Measurements from ENCODE around the gene VEPH1. TPM values are rescaled to one million over a fixed set of nuclear protein-coding genes. Genes with fewer than 3 reads are reported as not detected.

The VEPH1 gene
- polyA plus RNA-seq, 1 of the 3 experiments (the other 2 are of a cell fraction): 6.0 TPM

DNA sequence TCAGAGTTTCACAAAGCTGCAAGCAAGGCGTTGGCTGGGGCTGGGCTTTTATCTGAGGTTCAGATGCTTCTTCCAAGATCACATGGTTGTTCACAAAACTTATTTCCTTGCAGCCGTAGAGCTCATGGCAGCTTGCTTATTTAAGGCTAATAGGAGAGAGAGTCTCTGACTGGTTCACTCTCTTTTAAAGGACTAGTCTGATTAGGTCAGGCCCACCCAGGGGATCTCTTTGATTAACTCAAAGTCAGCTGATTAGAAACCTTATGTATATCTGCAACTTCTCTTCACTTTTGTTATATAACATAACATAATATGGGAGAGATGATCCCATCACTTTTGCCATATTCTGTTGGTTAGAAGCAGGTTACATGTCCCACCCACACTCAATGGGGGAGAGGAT is 243.4 kb downstream of the VEPH1 start:
- Histone ChIP-seq H3K9me3 (no peaks in the 10 kb centered on the region), H2AFZ (ENCODE audit: low read depth) (no peak overlapping the region)

More for the DNA sequence above, 243.4 kb downstream of the VEPH1 start:
- no peak for DNase-seq
- Histone ChIP-seq H3K79me2 (ENCODE audit: insufficient read depth) (no peaks in the 10 kb centered on the region), H3F3A (replicated peaks; ENCODE audit: insufficient read depth) (no peaks in the 10 kb centered on the region), H3K36me3 (replicated peaks in 1 of 2; ENCODE audit: control insufficient read depth in 1 of 2, insufficient read depth in 2 of 2, low read length in 1 of 2) (peaks cover 0 to 4% of the 10 kb centered on the region in 2 experiments), H3K4me1 (ENCODE audit: control insufficient read depth in 1 of 2, insufficient read depth in 2 of 2, low read depth in 1 of 2, low read length in 1 of 2) (no peaks in the 10 kb centered on the region; a peak in 1 of 4 replicates), H3K27me3 (ENCODE audit: insufficient read depth) (no peaks in the 10 kb centered on the region), H3K4me3 (ENCODE audit: low read depth in 2 of 2, low read length in 1 of 2) (no peak overlapping the region), H3K4me2 (no peak overlapping the region), H4K20me1 (ENCODE audit: insufficient read depth) (no peaks in the 10 kb centered on the region), H3K9ac (no peak overlapping the region), H3K27ac (ENCODE audit: low read depth in 2 of 2, low read length in 1 of 2) (no peak overlapping the region), H3K9me2 (no peaks in the 10 kb centered on the region)
- ChIA-PET CTCF (no interaction called here), POLR2A (no interaction called here)
- 69% methylated on average over 2 of the region's 2 CpGs for WGBS (ENCODE audit: low lambda C conversion rate)
- TF ChIP-seq FOXJ3 (CRISPR knock-in tag; IDR thresholded peaks at IDR 0.05) (no peak), NFIC (IDR thresholded peaks at IDR 0.05; ENCODE audit: borderline replicate concordance) (no peak), TAF1 (IDR thresholded peaks at IDR 0.05; ENCODE audit: borderline replicate concordance, low read depth, low read length) (no peak), GATA2 (CRISPR knock-in tag; IDR thresholded peaks at IDR 0.05) (no peak), GABPA (IDR thresholded peaks at IDR 0.05; ENCODE audit: low read depth) (no peak), EP300 (IDR thresholded peaks at IDR 0.05; ENCODE audit: borderline replicate concordance in 1 of 2, low read depth in 1 of 2, low read length in 1 of 2) (no peak), JUND (IDR thresholded peaks at IDR 0.05) (no peak), REST (IDR thresholded peaks at IDR 0.05; ENCODE audit: low read depth, low read length) (no peak), ELF1 (IDR thresholded peaks at IDR 0.05) (no peak), EZH2phosphoT487 (IDR thresholded peaks at IDR 0.05; ENCODE audit: borderline replicate concordance, low read depth) (no peak), MXI1 (IDR thresholded peaks at IDR 0.05; ENCODE audit: low read depth, low read length) (no peak), TCF12 (IDR thresholded peaks at IDR 0.05) (no peak), CHD2 (IDR thresholded peaks at IDR 0.05; ENCODE audit: low read length, partially characterized antibody) (no peak), USF2 (IDR thresholded peaks at IDR 0.05; ENCODE audit: borderline replicate concordance, low read depth, low read length) (no peak), PBX3 (IDR thresholded peaks at IDR 0.05) (no peak), FOSL2 (IDR thresholded peaks at IDR 0.05; ENCODE audit: borderline replicate concordance, low read depth) (no peak), POLR2AphosphoS5 (IDR thresholded peaks at IDR 0.05; ENCODE audit: low read depth, low read length) (no peak), RCOR1 (IDR thresholded peaks at IDR 0.05; ENCODE audit: low read length) (no peak)
- TF ChIP-seq, protein P1, sequence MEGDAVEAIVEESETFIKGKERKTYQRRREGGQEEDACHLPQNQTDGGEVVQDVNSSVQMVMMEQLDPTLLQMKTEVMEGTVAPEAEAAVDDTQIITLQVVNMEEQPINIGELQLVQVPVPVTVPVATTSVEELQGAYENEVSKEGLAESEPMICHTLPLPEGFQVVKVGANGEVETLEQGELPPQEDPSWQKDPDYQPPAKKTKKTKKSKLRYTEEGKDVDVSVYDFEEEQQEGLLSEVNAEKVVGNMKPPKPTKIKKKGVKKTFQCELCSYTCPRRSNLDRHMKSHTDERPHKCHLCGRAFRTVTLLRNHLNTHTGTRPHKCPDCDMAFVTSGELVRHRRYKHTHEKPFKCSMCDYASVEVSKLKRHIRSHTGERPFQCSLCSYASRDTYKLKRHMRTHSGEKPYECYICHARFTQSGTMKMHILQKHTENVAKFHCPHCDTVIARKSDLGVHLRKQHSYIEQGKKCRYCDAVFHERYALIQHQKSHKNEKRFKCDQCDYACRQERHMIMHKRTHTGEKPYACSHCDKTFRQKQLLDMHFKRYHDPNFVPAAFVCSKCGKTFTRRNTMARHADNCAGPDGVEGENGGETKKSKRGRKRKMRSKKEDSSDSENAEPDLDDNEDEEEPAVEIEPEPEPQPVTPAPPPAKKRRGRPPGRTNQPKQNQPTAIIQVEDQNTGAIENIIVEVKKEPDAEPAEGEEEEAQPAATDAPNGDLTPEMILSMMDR (IDR thresholded peaks at IDR 0.05): no peak
- TF ChIP-seq, protein P2, sequence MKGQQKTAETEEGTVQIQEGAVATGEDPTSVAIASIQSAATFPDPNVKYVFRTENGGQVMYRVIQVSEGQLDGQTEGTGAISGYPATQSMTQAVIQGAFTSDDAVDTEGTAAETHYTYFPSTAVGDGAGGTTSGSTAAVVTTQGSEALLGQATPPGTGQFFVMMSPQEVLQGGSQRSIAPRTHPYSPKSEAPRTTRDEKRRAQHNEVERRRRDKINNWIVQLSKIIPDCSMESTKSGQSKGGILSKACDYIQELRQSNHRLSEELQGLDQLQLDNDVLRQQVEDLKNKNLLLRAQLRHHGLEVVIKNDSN (IDR thresholded peaks at IDR 0.05; ENCODE audit: borderline replicate concordance, low read depth): no peak

Data from SK-N-SH (cell line).